Astrocyte of the hippocampus (primary cell): ENCODE results near the gene POLR1H.

Experiments
- DNase-seq: peaks from one replicate; pipeline ENCODE4 v3.0.0; 2011; ENCODE audit warnings: low read depth, low spot score

Gene POLR1H

DNA sequence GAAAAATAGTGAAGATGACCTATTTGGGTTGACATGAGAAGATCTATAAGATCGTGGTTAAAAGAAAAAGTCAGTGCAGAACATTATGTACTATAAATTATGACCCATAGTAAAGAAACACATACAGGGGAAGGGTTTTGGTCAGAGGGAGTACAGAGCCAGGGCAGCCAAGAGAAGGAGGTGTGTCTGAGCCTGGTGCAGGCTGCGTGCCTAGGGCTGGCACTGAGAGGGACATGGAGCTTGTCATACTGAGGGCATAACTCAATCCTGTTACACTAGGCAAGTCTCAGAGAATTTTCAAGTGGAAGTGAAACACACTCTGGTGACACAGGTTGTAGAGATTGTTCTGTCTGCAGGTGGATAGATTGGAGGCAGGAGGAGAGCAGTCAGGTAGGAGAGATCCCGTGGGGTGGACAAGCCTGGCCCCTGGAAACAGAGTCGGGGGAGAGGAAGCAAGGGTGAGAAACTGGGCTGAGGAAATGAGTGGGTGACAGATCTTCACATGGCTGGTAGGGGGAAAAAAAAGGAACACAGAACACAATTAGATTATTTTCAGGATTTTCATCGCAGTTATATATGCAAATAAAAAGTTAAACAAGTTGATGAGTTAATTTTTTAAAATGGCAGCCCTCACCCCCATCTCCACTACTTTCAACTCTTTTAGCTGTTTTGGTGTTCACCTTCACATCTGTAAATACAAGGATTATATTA lies 33.0 kb downstream of the POLR1H start:
- no peak for DNase-seq

DNA sequence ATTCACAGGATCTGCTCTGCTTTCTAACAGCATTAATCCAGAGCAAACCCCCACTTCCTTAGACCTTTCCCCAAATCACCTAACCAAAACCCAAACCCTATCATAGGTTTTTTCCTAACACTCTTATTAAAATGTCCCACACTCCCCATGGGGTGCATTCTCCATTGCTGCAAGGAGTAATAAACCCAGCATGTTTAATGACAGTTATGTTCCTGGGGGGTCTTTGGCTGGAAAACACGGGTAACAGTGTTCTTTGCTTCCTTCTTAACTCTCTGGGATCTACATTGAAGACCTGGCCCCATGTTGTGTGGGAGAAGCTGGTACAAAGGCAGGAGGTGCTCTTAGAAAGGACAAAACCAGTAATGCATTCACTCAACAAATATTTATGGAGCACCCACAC lies 35.8 kb downstream of the POLR1H start:
- DNase-seq: no peak

DNA sequence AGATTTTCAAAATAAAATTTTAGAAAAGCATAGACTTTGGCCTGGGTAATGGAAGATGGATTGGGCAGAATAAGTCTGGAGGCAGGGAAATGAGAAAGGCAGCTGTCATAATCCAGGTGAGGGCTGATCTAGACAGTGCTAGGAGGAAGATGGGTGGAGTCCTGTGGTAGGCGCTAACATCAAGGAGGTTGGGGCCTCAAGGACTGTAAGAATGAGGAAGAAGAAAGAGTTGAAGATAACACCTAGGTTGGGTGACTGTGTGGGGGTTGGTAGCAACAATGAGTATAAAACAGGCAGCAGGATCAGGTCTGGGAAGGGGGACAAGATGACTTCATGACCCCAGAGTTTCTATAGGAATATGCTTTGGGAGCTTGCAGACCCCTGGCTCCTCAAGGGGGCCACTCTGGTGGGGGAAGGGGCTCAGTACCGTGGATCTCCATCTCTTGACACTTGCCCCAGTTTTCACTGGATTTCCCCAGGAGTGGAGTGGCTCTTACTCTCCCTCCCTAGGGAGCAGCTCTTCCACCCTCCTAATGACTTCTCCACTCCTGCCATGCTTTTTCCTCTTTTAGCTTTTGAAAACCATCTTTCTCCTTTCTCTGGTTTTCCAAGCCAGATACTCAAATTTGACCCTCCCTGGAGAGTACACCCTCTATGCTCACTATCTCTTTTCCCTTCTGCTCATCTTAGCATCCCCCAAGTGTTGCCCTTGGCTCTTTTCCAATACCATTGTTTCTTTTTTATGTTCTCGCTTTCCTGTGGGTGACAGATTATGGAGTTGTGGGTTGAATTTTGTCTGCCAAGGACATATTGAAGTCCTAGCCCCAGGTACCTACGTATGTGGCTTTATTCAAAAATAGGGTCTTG lies 37.1 kb downstream of the POLR1H start:
- DNase-seq: no peak

DNA sequence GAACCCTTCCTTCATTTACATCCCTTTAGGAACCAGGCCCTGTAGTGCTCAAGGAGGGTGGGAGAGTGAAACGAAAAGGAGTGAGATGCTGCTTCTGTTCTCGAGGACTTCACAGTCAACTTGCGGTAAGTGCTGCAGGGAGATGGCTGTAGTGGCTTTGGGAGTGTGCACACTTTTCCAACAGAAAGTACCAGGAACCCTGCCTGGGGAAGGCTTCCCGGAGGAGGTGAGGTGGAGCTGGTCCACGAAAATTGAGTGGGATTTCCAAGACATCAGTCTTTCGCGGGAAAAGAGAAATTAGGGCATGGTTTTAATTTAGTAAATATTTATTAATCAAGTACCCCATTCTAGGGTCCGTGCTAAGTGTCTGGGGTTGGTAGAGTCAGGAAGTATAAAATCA lies 39.1 kb downstream of the POLR1H start:
- no peak for DNase-seq

DNA sequence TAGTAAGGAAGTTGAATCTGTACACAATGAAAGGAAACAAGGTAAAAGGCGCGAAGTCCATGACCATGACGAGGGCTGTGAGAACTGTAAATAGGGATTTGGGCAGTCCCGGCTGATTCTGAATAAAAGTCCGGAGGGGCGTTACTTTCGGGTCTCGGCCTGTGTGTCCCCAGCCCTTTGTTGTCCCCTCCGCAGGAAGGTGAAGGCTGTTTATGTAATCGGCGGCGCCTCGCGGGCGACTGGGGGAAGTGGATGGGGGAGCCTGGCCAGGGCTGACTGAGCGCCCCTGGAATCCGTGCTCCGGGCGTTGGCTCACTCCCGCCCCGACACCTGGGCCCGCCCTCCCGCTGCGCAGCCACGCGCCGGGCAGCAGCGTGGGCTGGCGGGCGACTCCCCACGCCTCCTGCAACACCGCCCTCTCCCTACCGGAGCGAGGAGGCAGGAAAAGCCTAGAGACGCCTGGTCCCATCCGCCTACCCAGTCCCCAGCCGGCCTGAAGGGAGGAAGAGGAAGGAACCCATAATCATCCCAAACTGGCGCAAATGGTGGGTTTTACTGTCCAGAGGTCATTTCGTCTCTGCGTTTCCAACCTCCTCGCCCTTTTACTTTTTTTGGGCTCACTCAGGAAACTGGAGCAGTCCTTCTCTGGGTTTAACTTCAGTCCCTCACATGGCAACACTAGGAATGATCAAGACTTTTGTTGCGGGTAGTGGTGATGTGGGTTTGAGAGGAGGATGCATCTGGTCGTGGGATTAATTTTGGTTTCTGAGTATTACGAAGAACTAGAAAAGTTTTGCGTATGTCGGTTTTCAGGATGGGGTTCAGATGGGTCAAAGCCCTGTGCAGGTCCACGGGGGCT lies 39.7 kb downstream of the POLR1H start:
- DNase-seq: peak; percentile 10

DNA sequence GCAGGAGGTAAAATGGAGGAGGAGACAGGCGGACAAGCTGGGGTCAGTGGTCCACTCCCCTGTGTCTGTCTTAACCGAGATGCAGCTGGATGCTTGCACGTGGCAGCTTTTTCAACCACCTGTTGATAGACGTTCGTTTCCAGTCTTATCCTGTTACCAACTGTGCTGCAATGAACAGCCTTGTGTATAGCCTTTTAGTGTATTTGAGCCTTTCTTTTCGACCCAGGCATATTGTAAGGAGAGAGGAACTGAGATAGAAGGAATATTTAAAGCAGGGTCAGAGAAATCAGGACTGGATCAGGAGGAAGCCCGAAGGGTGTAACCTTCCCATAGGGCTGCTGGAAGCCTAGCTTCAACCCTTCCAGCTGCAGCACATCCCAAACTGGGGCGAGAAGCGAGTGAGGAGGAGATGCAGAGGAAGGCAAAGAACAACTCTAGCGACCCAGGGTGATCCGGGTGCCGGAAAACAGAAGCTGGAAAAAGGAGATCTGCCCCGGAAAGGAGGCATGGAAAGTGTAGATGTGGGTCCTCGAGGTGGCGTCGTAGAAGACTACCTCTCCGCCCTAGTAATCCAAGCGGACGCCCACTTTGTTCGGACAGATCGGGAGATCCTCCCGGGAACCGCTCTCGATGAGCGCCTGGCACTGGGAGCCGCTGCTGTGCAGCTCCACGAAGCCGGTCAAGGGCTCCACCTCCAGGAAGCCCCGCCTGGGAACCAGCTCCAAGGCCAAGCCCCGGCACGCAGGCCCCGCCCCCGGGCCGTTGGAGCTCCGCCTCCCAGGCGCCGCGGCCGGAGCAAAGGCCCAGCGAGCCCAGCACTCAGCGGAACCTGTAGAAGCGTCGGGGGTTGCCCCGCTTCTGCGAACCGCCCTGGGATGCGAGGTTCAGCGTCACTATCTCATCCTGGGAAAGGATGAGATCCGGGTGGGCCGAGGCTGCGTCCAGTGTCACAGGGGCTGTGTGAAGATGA lies 40.7 kb downstream of the POLR1H start:
- peak; percentile 91 for DNase-seq

DNA sequence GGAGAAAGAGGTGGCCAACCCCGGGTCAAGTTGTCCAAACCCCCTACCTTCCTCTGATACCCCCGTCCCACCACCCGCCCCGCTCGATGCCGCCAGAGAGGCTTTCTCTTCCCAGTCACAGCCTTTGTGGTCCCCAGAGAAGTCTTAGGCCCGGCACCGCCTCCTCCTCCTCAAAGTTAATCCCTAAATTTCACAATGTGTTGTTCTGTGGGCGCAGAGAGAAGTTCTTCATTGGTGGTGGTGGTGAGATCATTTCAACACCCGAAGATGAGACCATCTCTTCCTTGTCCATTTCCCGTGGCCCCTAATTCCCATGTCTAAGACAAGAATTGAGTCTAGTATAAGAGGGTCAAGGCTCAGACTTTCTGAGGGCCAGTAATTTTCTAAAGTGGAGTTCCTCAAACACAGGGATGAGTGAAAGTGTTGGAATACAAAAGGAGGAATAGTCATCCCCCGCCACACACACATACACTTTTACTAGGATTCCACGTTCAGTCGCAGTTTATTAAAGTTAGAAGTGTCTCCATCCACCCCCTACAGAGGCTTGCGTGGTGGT lies 41.4 kb downstream of the POLR1H start:
- DNase-seq: no peak

DNA sequence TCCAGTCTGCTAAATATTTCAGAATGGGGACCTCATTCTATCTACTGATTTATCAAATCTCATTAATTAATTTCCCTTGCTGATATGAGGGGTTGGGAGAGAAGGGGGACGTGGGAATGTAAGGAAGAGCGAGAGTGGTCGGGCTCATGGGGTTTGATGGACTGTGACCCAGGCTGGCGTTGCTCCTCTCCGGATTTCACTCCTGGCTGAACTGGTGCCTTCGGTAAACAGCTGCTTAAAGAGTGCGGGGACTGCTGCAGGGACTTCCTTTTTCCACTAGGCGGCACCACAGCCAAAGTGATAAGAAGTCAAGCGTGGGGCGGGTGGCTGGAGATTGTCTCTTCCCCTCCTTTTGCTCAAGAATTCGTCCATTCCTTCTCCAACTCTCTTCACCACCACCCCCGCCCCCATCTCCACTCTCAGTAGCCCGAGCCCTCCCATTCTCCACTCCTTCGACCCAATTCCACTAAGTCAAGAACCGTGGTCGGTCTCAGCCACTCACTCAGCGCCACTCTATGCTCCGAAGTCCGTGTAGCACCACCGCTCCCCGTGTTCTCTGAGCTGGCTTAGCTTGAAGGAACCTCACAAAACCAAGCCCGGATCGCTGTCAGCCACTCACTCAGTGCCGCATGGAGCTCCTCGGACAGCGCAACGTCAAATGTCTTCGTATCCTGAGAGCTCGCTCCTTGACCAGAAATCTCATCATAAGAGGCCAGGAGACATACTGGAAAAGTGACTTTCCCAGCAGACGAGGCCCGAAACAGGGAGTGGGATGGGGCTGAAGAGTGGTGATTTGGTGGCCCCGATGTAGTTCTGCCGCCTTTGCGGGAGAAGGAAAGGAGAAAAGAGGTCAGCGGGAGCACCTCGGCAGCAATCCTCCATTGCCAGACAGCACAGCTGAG lies 42.2 kb downstream of the POLR1H start:
- DNase-seq: peak; percentile 87

DNA sequence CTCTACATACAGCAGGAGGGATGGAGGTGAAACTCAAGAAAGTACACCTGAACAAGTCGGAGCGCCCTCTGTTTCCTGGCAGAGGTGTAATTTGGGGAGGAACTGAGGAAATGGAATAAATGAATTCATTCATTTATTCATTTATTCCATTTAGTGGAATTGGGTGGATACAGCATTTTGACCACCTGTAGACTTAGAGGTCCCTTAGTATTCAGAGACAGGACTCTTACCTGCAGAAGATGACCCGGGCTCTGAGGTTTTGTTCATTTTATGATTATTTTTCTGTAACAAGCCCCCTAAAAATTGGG lies 42.8 kb downstream of the POLR1H start:
- no peak for DNase-seq

DNA sequence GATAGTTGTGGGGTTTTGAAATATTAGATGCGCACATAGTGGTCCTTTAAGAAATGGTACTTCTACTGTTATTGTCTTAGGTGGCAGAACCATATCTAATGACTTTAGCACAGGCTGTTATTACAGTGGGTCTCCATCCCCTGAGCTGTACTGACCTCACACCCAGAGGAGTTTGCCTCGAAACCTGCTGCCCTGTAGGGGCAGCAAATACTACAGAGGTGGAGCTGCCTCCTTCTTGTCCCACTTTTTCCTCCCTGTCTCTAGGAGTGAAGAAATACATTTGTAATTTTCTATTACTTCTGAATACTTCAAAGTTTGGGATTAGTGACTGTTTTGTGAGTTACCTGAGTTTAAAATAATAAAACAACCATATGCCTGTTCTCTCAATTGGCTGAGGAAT lies 43.6 kb downstream of the POLR1H start:
- no peak for DNase-seq

DNA sequence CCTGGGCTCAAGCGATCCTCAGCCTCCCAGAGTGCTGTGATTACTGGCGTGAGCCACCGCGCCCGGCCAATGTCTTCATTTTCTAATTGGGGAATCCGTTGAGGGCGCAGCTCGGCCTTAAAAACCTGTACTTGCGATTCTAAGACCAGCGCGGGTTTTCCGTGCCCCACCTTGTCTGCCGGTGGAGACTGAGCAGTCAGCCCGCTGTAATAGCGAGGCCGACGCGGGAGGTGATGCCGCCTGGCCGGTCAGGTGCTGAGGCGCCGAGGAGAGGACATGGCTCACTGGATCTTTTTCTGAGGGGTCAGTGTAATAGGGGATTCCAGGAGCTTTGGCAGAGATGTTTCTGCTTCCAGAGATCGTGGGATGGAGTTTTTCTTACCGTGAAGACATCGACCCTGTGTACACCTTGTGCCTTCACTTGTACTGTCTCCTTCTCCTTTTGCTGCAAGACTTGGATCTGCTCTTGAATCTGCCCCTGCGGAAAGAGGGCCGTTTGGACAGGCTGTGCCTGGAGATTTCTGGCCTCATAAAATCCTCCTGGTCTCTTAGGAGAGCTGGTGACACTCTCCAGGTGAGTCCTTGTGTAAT lies 50.3 kb downstream of the POLR1H start:
- no peak for DNase-seq

DNA sequence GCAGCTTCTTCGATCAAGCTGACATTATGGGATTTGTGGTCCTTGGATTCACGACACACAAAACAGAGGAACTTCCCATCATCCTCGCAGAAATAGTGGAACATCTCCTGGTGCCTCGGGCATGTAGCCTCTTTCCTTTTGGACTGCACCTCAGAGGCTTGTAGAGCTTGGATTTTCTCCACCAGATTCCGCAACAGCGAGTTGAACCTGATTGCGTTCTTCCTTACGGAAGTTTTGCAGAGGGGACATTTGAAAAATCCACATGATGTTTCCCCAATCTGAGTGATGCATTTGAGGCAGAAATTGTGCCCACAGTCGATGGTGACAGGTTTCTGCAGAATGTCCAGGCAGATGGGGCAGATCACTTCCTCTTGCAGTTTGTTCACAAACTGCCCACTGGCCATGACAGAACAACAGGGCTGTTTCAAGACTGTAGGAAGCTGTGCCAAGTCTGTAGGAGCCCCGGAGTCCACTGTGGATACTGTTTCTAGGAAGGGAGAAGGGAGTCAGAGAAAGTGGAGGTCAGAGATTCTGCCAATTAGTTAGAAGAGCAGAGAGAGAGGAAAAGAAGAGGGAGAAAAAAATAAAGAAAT lies 51.4 kb downstream of the POLR1H start:
- no peak for DNase-seq

DNA sequence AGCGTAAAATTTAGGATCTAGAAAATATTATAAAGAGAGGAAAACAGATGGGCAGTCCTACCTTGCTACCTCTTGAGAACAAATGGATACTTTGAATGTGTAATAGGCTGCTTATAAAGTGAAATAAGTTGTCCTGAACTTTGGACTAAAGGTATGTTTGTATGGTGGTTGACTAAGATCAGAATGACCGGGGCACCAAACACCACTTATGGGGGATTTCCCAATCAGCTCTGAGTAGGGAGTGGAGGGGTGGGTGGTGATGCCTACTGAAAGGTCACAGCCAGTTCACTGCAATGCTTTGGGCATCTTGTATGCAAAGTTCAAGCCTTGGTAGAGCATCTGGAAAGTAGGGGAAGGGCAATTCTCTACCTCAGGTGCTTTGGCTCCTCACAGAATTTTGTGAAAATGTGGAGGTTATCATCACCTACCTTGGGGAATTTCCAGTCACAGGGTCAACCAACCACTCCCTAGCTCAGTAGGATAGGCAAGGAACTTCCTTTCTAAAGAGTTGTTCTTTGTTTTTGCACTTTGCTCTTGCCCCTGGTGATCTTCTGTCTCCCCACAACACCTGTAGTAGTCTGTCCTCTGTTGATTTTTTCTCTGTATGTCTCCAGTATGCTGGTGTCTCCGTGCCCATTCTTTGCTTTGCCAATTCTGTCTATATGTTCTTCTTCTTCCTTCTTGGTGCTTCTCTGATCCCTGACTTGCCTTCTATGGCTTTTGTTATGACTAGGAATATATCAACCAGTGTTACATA lies 52.1 kb downstream of the POLR1H start, which contains the start of gene TRIM31:
TSS of gene TRIM31 (minus strand) at position 88 of the 757 bp plus-strand sequence. CDS start 285 bp downstream, outside the sequence.
- no peak for DNase-seq

DNA sequence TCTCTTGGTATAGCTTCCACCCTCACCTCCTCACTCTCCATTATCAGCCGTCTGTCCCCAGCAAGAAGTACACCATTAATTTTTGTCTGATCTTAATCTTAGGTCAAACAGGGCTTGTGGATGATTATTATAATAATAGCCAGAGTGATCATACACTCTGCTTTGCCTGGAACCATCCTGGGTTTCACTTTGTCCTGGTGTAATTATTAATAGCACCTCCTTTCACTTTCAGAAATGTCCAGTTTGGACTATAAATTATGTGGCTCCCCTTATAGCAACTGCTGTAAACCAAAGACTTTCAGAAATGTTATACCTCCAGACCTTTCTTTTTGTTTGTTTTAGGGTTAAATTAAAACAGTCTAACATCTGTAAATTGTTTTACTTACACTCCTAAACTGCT lies 52.8 kb downstream of the POLR1H start:
- no peak for DNase-seq
